IgD-negative memory B cell (primary cell): ENCODE data around the gene TRPV4. TPM values are rescaled to one million over a fixed set of nuclear protein-coding genes. Genes with fewer than 3 reads are reported as not detected.

Source experiments
- H3K27ac Mint-ChIP-seq, 3 donors: one replicate each; pipeline ENCODE4 v1.8.0; 2020 to 2022; ENCODE audit warnings: mild to moderate bottlenecking in 3 of 3, mixed read lengths in 3 of 3, moderate library complexity in 1 of 3
- H3K27me3 Mint-ChIP-seq: one replicate; pipeline ENCODE4 v1.8.0; 2021; ENCODE audit warnings: mixed read lengths
- H3K36me3 Mint-ChIP-seq: one replicate; pipeline ENCODE4 v1.8.0; 2020; ENCODE audit warnings: mild to moderate bottlenecking, mixed read lengths
- H3K4me1 Mint-ChIP-seq, 3 donors: one replicate each; pipeline ENCODE4 v1.8.0; 2020 to 2022; ENCODE audit warnings: mixed read lengths in 3 of 3, mild to moderate bottlenecking in 1 of 3
- H3K4me3 Mint-ChIP-seq, 4 donors: one replicate each; pipeline ENCODE4 v1.8.0; 2020 to 2022; ENCODE audit warnings: mild to moderate bottlenecking in 4 of 4, mixed read lengths in 4 of 4, moderate library complexity in 3 of 4
- H3K9me3 Mint-ChIP-seq, 3 donors: one replicate each; pipeline ENCODE4 v1.8.0; 2020 to 2021; ENCODE audit warnings: mixed read lengths in 3 of 3, mild to moderate bottlenecking in 1 of 3
- polyA plus RNA-seq: library from polyadenylated mRNA; unstranded; fragments of 300-500 nt; fragmentation: Illumina TruSeq; gene quantifications from one replicate; pipeline ENCODE4 v1.2.3, GENCODE V29; 2021

The TRPV4 gene
- polyA plus RNA-seq, 1 donor from 2014 or later = not detected

DNA sequence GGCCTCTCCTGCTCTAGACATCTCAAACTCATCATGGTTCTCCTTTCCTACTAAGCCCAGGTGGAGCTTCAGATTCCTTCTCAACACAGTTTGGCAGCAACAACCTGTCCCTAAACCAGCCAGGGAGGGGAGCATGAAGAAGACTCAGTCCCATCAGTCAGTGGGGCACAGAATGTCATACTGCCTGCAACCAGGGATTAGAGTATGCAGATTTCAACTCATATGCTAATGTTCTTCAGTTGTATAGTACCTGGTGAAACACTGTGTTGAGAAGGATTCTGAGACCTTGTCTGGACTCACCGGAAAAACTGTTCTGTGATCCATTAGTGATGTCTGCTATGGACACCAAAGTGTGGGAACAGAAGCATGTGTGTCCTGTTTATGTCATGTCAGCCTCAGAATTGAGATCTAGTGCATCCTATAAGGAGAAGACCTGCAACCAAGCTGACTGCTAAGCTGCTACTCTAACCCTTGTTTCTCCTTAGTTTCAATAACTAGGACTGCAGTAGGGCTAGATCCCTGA is 43.6 kb downstream of the TRPV4 start:
- Mint-ChIP-seq H3K36me3 (no peaks in the 10 kb centered on the region), H3K9me3 (no peaks in the 10 kb centered on the region), H3K4me3 (no peak overlapping the region), H3K27ac (no peak overlapping the region), H3K4me1 (no peaks in the 10 kb centered on the region), H3K27me3 (peaks cover 8% of the 10 kb centered on the region)

DNA sequence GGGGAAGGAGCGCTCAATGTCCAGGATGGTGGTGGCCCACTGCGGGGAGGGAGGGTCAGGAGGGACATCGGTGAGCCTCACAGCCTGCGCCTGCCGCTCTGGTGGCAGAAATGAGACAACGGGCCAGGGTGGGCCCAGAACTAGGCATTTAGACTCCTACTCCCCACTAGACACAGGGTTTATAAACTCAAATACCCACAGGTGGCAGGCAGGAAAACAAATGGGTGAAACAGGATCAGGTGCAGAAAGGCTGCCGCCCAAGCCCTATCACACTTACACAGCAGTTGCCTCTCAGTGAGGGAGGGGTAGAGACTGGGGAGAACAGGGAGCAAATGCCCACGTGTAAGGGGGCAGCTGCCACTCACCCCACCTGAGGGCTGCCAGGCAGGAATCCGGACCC is 46.4 kb downstream of the TRPV4 start:
- Mint-ChIP-seq H3K4me3 (no peak overlapping the region), H3K9me3 (no peaks in the 10 kb centered on the region), H3K36me3 (peaks cover 3% of the 10 kb centered on the region), H3K27me3 (peaks cover 8% of the 10 kb centered on the region), H3K27ac (no peak overlapping the region), H3K4me1 (no peaks in the 10 kb centered on the region)

DNA sequence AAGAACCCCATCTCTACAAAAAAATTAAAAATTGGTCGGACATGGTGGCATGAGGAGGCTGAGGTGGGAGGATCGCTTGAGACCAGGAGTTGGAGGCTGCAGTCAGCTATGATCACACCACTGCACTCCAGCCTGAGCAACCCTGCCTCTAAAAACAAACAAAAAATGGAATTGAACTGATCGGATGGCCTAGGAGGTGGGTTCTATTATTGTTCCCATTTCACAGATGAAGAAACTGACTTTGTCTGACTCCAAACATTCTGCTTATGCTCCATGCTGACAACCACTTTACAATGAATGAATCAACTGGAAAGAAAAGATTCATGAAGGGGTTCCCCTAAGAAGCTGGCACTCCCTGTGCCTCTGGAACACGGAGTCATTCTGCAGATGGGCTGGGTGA is 47.3 kb downstream of the TRPV4 start:
- Mint-ChIP-seq H3K36me3 (peaks cover 3% of the 10 kb centered on the region), H3K4me3 (no peak overlapping the region), H3K27me3 (peaks cover 8% of the 10 kb centered on the region), H3K9me3 (no peaks in the 10 kb centered on the region), H3K27ac (no peak overlapping the region), H3K4me1 (no peaks in the 10 kb centered on the region)

DNA sequence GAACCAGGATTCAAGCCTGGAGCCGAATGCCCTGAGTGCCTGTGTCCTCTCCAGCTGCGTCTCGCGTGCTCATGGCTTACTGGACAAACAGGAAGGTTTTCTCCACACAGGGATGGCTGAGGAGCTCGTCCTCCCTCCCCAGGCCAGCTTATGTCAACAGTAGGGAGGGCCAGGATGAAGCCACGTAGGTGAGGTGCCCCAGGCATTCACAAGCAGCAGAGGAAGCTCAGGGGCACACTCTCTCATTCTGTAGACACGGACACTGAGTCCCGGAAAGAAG is 49.3 kb downstream of the TRPV4 start:
- Mint-ChIP-seq H3K27ac (no peak overlapping the region), H3K4me1 (no peaks in the 10 kb centered on the region), H3K36me3 (peaks cover 3% of the 10 kb centered on the region), H3K4me3 (no peak overlapping the region), H3K9me3 (peaks cover 0 to 2% (median 0%) of the 10 kb centered on the region in 3 donors), H3K27me3 (peaks cover 7% of the 10 kb centered on the region)

DNA sequence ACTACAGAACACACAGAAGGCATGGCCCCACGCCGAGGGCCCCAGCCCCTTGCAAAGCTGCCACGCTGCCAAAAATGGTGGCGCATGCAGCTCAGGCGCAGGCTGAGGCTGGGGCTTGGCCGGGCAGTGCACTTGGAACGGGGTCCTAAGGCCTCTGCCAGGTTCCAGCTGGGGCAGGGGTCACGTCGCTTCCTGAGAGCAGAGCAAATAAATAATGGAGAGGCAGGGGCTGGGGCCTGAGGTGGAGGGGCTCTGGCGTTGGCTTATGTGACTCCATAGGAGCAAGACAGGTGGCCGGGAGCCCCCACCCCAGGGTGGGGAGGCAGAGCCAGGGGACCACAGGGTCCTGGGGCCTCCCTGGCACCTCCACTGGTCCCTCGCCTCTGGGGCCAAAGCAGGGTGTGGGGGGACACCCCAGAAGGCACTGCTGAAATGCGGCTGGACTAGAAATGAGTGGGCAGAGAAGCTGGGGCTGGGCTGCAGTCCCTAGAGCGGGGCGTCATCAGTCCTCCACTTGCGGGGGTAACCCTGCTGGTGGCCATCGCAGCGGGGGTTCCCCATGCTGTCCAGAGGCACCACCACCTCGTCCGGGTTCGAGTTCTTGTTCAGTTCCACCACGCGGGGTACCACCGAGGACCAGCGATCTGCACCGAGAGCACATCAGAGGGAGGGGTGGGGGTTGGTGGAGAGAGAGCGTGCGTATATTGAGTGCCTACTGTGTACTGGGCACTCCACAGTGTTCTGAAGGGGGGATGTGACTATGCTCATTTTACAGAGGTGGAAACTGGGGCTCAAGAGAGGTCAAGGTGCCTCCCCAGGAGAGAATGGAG is 49.8 kb downstream of the TRPV4 start:
- Mint-ChIP-seq H3K4me3 (no peak overlapping the region), H3K4me1 (no peaks in the 10 kb centered on the region), H3K27me3 (peaks cover 5% of the 10 kb centered on the region), H3K27ac (no peak overlapping the region), H3K36me3 (peaks cover 3% of the 10 kb centered on the region), H3K9me3 (peaks cover 0 to 2% (median 2%) of the 10 kb centered on the region in 3 donors)

DNA sequence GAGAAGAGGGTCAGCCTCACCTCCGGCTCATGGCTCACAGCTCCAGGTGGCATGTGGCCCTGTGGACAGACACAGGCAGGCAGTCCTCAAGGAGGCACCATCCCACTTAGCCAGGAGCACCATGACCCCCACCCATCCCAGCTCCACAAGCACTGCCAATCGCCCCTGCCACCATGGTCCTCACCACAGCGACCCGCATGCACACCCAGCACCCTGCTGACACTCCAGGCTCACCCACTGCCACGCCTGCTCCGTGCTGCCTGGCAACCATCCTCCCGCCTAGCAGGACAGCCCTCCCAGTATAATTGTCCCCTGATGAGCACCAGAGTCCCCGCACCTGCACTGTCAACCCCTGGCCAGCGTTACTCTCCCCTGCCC is 50.9 kb downstream of the TRPV4 start:
- Mint-ChIP-seq H3K4me1 (peaks cover 0 to 4% (median 0%) of the 10 kb centered on the region in 3 donors), H3K4me3 (no peak overlapping the region), H3K9me3 (peaks cover 0 to 2% (median 2%) of the 10 kb centered on the region in 3 donors), H3K36me3 (peaks cover 3% of the 10 kb centered on the region), H3K27ac (no peak overlapping the region), H3K27me3 (peaks cover 3% of the 10 kb centered on the region)

DNA sequence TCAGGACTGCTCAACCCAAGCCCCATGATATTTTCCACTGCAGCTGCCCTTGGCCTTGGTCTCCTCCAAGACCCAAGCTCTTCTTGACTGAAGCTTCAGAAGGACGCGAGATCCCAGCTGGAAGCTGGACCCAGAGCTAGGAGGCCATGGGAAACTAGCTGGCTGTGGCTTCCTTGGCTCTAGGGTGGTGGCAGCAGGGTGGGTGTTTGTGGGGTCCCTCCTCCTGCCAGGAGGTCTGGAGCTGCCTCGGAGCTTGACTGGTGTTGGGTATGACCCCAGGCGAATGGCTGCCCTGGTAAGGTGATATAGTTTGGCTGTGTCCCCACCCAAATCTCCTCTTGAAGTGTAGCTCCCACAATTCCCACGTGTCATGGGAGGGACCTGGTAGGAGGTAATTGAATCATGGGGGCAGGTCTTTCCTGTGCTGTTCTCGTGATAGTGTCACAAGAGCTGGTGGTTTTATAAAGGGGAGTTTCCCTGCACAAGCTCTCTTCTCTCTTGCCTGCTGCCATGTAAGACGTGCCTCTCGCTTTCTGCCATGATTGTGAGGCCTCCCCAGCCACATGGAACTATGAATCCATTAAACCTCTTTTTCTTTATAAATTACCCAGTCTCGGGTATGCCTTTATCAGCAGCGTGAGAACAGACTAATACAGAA is 51.4 kb downstream of the TRPV4 start:
- H3K36me3 Mint-ChIP-seq = peaks cover 3% of the 10 kb centered on the region
- peaks cover 0 to 2% (median 2%) of the 10 kb centered on the region in 3 donors for H3K9me3 Mint-ChIP-seq
- peaks cover 3% of the 10 kb centered on the region for H3K27me3 Mint-ChIP-seq
- peaks cover 0 to 4% (median 0%) of the 10 kb centered on the region in 3 donors for H3K4me1 Mint-ChIP-seq
- H3K27ac Mint-ChIP-seq = no peak overlapping the region
- H3K4me3 Mint-ChIP-seq = no peak overlapping the region

DNA sequence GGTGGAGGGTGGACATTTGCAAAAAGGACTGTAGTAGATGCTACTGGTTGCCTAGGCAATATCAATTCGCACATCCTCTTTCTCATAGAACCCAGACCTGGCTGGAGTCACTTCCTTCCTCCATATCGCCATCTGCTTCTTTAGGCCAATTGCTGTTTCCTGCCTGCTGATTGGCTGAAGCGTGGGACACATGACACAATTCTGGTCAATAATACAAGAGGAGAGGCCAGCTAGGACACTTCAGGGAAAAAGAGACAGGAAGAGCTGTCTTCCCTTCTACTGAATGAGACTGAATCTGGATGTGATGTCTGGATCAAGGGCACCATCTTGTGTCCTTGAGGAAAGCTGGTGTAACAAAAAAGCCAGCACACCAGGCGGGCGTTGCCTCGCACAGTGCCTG is 53.8 kb downstream of the TRPV4 start:
- Mint-ChIP-seq H3K4me3 (no peak overlapping the region), H3K9me3 (peaks cover 0 to 2% (median 2%) of the 10 kb centered on the region in 3 donors), H3K27me3 (peaks cover 3% of the 10 kb centered on the region), H3K27ac (no peak overlapping the region), H3K4me1 (peaks cover 0 to 4% (median 0%) of the 10 kb centered on the region in 3 donors), H3K36me3 (peaks cover 3% of the 10 kb centered on the region)

DNA sequence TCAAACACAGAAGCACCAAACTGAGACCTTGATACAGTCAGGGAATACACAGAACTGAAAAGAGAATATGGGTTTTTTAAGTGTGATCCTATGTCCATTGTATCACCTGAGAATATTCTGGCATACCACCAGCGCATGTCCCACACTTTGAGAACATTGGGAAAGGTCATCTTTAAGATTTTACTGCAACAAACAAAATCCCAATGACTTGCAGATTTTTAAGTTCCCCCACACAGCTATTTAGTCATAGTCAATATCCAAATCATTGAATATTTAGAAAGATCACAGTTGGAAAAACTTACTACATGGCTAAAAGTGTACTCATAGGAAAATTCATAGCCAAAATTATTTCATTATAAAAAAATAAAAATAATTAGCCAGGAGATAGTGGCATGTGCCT is 54.5 kb downstream of the TRPV4 start:
- H3K27me3 Mint-ChIP-seq = peaks cover 3% of the 10 kb centered on the region
- H3K4me1 Mint-ChIP-seq = peaks cover 0 to 7% (median 0%) of the 10 kb centered on the region in 3 donors
- peaks cover 3% of the 10 kb centered on the region for H3K36me3 Mint-ChIP-seq
- peaks cover 0 to 2% (median 2%) of the 10 kb centered on the region in 3 donors for H3K9me3 Mint-ChIP-seq
- peak overlapping the region in 1 of 4 donors; percentile 49 for H3K4me3 Mint-ChIP-seq
- H3K27ac Mint-ChIP-seq = no peak overlapping the region

DNA sequence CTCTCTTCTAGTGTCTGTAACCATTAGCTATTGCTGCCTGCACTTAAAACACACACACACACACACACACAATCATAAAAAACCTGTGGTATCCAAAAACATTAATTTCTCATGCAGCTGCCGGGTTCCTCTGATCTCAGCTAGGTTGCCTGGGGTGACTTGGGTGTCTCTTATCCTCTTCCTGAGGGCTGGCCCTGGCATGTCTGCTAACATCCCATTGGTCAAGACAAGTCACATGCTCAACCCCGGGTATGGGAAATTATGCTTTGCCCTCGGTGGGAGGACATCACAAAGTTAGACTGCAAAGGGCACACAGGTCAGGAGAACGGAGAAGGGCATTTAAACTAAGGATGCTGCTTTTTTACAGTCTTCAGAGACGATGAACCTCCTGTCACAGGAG is 55.7 kb downstream of the TRPV4 start:
- peak overlapping the region in 2 of 4 donors; percentile 2 to 44 for H3K4me3 Mint-ChIP-seq
- H3K4me1 Mint-ChIP-seq = peaks cover 0 to 9% (median 0%) of the 10 kb centered on the region in 3 donors
- peaks cover 3% of the 10 kb centered on the region for H3K27me3 Mint-ChIP-seq
- H3K36me3 Mint-ChIP-seq = peaks cover 3% of the 10 kb centered on the region
- H3K27ac Mint-ChIP-seq = no peak overlapping the region
- H3K9me3 Mint-ChIP-seq = peaks cover 0 to 2% (median 2%) of the 10 kb centered on the region in 3 donors

DNA sequence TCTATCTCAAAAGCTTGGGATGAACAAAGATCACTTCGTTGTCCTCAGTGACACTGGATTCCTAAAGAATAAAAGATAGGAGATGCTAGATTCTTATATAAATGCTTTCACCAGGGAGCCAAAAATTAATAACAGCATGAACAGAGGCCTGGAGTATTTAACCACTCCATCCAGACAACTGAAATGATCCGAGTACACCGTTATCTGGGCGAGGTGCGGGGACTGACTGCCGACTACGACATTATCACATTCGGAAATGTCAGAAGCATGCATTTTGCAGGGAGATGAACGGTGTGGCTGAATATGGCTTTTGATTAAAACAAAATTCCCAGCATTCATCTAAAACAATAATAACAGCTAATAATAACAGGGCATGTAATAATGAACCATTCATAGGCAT is 56.6 kb downstream of the TRPV4 start:
- H3K36me3 Mint-ChIP-seq = no peaks in the 10 kb centered on the region
- H3K27me3 Mint-ChIP-seq = no peaks in the 10 kb centered on the region
- H3K27ac Mint-ChIP-seq = no peak overlapping the region
- no peak overlapping the region for H3K4me3 Mint-ChIP-seq
- H3K9me3 Mint-ChIP-seq = peaks cover 0 to 2% (median 2%) of the 10 kb centered on the region in 3 donors
- H3K4me1 Mint-ChIP-seq = peaks cover 0 to 9% (median 0%) of the 10 kb centered on the region in 3 donors

DNA sequence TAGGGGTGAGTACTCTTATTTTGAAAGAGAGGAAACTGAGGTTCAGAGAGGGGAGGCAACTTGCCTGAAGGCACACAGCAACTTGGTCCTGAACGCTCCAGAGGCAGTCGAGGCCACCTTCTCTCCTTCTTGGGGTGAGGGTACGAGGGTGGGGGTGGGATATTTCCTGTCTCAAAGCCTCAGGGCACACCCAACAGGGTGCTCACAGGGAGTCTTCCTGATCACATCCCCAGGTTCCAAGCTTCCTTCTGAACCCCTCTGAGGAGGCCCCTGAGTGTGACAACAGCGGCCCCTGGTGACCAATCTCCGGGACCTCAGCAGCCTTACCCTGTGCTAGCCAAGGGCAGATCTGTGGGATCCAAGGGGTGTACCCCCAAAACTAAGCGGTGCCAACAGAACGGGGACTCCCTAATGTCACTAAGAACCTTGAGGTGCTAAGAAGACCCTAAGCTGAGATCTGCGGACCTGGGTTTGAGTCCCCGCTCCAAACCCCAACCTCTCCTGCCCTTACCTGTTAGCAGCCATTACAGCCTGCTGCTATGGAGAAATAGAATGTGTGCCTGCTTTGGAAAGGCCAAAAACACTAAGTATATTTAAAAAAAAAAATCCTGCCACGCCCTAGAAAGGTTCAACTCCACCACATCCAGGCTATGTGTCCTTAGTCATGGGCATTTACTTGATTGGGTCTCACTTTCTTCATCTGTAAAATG is 57.9 kb downstream of the TRPV4 start:
- Mint-ChIP-seq H3K27ac (no peak overlapping the region), H3K9me3 (peaks cover 0 to 2% (median 2%) of the 10 kb centered on the region in 3 donors), H3K4me3 (no peak overlapping the region), H3K4me1 (peaks cover 0 to 9% (median 0%) of the 10 kb centered on the region in 3 donors), H3K36me3 (no peaks in the 10 kb centered on the region), H3K27me3 (no peaks in the 10 kb centered on the region)

DNA sequence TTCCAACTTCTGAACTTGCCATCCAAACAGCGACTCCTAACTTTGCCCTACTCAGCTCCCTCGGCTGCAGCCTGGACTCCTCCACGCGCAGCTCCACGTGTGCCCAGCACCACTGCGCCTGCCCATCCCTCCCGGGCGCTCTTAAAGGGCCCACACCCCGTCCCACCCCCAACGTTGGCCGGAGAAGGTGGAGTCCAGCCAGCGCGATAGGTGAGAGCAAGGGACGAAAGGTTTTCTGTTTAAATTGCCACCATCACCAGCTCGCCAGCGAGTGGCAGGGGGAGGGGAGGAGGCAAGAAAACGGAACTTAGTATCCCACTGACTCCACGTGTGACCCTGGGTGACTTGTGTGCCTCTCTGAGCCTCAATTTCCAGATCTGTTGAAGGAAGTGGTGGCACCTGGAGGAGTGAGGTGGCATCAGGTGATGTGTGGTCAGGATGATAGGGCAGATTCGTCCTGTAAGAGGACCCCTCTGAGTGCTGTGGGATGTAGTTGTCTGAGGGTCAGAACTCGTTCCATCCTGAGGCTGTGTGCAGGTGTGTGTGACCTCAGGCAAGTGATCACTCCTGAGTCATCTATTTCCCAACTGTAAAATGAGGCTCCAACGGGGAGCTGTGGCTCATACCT is 59.7 kb downstream of the TRPV4 start:
- H3K36me3 Mint-ChIP-seq = no peaks in the 10 kb centered on the region
- H3K9me3 Mint-ChIP-seq = peaks cover 0 to under 1% (median 0%) of the 10 kb centered on the region in 3 donors
- H3K4me3 Mint-ChIP-seq = no peak overlapping the region
- no peak overlapping the region for H3K27ac Mint-ChIP-seq
- no peaks in the 10 kb centered on the region for H3K27me3 Mint-ChIP-seq
- peaks cover 0 to 9% (median 0%) of the 10 kb centered on the region in 3 donors for H3K4me1 Mint-ChIP-seq

DNA sequence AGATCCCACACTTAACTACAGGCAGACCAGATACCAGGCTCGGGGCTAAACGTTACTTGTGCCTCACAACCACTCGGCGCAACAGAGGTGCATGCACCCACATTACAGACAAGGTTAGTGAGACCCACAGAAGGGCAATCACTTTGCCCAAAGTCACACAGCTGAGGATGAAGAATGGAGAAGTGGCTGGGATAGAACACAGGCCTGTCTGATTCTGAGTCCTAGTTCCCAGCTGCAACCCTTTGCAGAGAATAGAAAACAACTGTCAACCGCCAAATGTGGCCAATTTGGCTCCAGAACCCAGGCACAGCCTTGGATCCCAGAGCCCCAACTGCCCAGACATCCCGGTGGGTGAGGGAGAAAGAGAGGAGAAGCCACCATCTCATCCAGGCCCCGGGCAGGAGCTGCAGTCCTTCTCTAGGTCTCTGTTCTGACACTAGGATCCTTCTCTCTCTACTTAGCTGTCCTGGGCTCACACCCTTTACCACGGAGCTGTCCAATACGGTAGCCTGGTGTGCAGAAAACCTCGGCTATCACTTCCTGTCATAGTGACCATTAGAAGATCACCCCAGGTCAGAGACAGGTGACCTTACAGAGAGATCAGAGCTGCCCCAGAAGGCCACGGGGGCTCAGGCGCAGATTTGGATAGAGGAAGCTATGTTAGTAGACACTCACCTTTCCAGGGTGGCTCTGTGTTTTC is 60.4 kb downstream of the TRPV4 start:
- peaks cover 0 to 9% (median 0%) of the 10 kb centered on the region in 3 donors for H3K4me1 Mint-ChIP-seq
- no peak overlapping the region for H3K27ac Mint-ChIP-seq
- no peaks in the 10 kb centered on the region for H3K27me3 Mint-ChIP-seq
- no peaks in the 10 kb centered on the region for H3K9me3 Mint-ChIP-seq
- H3K4me3 Mint-ChIP-seq = peak overlapping the region in 1 of 4 donors; percentile 13
- H3K36me3 Mint-ChIP-seq = no peaks in the 10 kb centered on the region
